GM19395 (cell line): ENCODE results near the gene BMP7.
"Not testable (repeated sequence)": the region's sequence is repeated elsewhere in the genome, so short reads cannot be mapped to it uniquely, and the experiment has no call there.

Experiments used
- ATAC-seq: cut with Tn5 transposase; IDR thresholded peaks from one replicate; pipeline ENCODE4 v1.9.1; 2021; ENCODE audit warnings: mild to moderate bottlenecking, moderate library complexity; ENCODE audit not compliant: unreplicated experiment

Gene BMP7

DNA sequence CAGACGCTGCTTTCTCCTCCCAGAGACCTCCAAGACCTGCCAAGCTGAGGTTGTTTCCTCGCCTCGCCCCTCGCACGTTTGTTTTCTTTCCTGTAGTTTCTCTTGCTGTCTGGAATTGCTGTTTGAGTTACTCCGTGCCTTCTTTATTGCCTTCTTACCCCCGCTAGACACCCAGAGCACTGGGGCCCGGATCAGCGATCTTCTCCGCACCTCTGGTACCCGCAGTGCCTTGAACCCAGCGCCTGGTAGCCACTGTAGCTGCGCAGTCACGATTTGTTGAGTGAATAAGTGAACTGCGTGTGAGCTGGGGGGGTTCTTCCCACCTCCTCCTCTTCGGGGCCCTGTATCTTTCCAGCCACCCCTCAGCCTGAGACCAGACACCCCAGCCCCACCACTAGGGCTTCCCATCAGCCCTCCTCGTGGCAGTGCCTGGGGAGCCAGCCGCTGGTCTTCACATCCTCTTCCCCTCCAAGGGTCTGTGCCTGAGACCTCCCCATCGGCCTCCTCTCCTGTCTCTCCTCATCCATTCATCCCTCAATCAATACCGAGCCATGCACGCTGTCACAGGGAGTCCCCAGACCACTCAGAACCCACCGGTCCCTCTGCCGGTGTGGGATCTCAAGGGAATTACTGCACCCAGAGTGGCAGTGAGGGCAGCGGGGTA, 849 bp upstream of the BMP7 start:
- no peak for ATAC-seq

DNA sequence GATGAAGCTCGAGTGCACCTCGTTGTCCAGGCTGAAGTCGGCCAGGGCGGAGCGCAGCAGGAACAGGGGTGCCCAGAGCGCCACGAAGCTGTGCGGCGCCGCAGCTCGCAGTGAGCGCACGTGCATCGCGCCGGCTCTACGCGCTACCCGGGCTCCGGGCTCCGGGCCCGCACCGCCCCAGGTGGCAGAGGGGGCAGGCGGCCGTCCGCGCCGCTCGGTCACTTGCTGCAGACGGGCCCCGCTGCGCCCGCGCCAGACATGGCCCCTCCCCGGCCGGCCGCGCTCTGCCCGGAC, 497 bp downstream of the BMP7 start:
- ATAC-seq = no peak

GRCh38 chr20:57265336-57265996, 975 bp downstream of the BMP7 start:
- no peak for ATAC-seq

GRCh38 chr20:57264908-57265335, 1.5 kb downstream of the BMP7 start:
- ATAC-seq = not testable (repeated sequence)

GRCh38 chr20:57263801-57264792, 2.3 kb downstream of the BMP7 start:
- no peak for ATAC-seq

- ATAC-seq = no peak
Measured at GRCh38 chr20:57262784-57263609, 3.4 kb downstream of the BMP7 start.

GRCh38 chr20:57262301-57262700, 4.1 kb downstream of the BMP7 start:
- ATAC-seq = no peak

DNA sequence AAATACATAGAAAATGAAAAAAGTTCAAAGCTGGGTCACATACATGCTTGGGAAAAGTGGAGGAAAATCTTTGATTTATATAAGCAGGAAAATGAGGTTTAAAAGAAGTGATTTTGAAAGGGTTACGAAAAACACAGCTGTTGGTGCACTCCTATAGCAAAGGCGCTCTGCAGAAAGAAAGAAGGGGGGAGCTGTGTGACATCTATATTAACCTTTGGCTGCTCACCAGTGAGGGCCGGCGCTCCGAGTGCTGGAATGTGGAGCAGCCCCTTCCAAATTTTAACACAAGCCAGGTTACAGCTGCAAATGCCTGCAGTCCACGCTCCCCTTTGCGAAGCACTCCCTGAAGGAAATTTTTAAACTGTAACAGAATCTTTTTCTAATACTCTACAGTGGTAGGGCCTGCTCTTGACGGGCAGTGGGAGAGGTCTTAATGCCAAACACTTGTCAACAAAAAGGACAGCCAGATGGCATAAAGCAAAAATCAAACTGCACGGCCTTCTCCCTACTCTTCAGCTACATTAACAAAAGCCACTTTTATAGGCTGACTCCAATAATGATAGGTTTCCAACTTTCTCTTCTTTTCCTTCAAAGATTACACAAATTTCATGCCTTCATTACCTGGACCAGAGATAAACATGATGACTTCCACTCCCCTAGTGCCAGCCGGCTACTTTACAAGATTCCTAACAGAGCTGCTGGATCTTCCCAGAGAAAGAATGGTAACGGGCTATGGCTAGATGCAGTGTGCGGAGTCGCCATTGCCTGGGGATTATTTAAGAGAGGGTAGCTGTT, 4.8 kb downstream of the BMP7 start:
- ATAC-seq = no peak

GRCh38 chr20:57260934-57261333, 5.5 kb downstream of the BMP7 start:
- no peak for ATAC-seq

DNA sequence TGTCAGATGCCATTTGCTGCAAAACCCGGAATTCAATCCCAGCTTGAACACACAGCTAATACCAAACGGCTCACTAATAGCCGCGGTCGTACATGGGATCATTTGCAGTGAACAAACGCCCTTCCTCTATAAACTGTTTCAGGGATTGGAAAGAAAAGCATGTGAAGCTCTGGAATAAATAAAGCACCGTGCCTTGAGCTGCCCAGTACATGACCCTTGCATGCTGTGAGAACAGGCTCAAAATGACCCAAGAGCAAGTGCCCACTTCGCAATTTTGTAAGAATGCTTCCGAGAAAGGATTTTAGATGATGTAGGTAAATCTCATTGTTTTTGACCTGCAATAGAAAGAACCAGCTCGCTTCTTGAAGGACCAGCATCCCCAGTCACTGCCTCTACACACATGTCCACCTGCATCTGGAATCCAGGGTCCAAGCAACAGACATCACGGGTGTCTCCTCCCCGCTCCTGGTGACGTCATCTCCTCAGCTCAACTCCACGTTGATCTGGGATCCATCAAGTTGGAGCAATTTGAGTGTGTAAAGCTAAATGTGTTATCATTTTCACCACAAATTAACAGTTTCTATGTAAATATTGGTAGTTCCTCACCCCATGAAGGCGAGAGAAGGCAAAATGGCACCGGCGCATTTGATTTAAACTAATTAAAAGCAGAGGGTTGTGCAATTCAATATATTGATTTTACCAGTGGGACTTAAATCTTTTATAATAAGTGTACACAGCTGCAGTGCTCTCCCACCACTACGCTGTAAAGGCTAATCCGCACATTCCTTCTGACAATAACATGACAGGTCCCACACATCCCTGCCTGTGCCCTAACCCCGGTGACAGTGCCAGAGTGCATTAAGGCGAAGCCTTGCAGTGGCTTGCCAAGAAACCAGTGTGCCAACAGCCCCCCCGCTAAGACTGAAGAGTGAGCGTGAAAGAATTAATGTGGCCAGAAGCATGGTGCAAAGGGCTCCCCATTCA, 6.2 kb downstream of the BMP7 start:
- ATAC-seq = no peak

DNA sequence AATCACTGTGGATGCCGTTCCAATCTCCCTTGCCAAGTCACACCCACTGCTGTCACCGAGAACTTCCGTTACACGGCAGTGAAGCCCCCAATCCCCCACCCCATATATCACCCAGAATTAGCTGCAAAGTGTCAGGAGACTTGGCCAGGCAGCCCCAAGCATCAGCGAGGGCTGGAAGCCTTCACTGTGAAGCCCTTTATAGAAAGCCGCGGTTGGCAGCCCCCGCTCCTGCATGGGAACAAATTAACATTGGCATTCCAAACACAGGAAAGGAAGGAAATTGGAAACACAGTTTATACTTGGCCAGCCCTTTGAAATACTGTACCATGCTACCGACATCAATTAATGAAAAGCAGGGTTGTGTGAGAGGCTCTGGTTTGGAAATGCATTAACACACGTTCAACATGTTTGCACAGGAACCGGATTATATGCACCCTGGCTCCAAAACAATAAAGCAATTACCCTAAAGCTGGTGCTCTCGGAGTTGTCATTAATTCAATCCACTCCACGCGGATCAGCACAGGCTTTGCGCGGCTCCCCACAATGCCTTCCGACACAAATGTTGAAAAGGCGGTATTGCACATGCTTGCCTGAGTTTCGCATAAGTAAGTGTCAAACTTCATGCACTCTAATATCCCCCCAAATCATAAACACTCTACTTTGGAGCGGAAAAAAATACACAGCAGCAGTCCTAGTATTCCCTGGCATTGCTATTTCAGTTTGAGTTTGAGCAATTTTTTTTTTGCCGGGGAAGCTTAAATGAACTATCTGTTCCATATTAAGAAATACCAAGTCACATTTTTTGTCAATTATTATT, 7.1 kb downstream of the BMP7 start:
- no peak for ATAC-seq

- ATAC-seq = no peak
Measured at GRCh38 chr20:57257701-57258453, 8.6 kb downstream of the BMP7 start.

GRCh38 chr20:57256908-57257307, 9.5 kb downstream of the BMP7 start:
- no peak for ATAC-seq

- ATAC-seq = no peak
Measured at GRCh38 chr20:57256205-57256604, 10.2 kb downstream of the BMP7 start.

GRCh38 chr20:57255183-57255582, 11.3 kb downstream of the BMP7 start:
- no peak for ATAC-seq

DNA sequence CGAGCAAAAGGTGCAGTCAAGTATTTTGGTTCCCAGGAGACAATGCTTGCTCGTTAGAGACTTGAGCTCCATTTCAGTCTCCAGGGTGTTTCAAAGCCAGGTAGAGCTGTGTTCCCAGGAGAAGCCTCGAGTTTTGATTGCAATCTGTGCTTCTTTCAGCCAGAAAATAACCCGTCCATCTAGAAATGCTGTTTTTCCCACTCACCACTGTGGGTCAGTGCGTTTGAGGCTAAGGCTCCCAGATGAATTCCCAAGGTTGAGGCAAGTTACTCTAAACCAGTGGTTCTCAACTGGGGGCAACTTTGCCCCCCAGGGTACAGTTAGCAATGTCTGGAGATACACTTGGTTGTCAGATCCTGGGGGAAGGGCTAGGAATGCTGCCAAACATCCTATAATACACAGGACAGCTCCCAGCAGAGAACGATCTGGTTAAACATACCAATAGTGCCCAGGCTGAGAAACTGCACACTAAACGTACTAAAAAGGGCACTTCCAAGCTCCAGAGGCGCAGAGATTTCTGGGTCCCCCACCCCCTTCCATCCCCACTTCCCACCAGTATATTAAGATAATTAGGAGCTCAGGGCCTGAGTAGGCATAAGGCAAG, 13.8 kb downstream of the BMP7 start:
- no peak for ATAC-seq

DNA sequence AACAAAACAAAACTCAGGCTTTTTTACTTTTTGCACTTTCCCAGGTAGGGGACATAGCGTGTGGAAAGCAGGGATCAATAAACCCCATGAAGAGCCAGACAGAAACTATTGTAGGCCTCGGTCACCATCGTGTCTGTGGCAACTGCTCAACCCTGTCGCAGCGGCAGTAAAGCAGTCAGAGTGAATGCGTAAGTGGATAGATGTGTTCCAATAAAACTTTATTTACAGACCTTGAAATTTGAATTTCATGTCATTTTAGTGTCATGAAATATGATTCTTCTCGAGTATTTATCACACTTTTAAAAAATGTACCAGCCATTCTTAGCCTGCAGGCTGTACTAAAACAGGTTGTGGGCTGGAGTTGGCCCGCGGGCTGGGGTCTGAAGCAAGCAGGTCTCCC, 14.5 kb downstream of the BMP7 start:
- no peak for ATAC-seq
